8988T (cell line): ENCODE results near the gene DZIP1L.
A peak's percentile ranks its signal among the peaks of the same experiment; 100 is the strongest.
"Not testable (repeated sequence)": the region's sequence is repeated elsewhere in the genome, so short reads cannot be mapped to it uniquely, and the experiment has no call there.

Experiments
- DNase-seq: peaks from one replicate; pipeline ENCODE4 v3.0.0; 2011

DZIP1L gene, protein sequence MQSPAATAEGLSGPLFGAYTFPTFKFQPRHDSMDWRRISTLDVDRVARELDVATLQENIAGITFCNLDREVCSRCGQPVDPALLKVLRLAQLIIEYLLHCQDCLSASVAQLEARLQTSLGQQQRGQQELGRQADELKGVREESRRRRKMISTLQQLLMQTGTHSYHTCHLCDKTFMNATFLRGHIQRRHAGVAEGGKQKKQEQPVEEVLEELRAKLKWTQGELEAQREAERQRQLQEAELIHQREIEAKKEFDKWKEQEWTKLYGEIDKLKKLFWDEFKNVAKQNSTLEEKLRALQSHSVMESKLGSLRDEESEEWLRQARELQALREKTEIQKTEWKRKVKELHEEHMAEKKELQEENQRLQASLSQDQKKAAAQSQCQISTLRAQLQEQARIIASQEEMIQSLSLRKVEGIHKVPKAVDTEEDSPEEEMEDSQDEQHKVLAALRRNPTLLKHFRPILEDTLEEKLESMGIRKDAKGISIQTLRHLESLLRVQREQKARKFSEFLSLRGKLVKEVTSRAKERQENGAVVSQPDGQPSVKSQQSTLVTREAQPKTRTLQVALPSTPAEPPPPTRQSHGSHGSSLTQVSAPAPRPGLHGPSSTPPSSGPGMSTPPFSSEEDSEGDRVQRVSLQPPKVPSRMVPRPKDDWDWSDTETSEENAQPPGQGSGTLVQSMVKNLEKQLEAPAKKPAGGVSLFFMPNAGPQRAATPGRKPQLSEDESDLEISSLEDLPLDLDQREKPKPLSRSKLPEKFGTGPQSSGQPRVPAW

GRCh38 chr3:138114988-138115971, at the start of gene DZIP1L:
Gene DZIP1L, minus strand, starts transcription at chr3:138115608. Its CDS starts 11,637 bp downstream, at chr3:138103971.
- DNase-seq: peak; percentile 56

- DNase-seq: no peak
These were observed 49.7 kb upstream of the DZIP1L start for GRCh38 chr3:138165061-138165460.

DNA sequence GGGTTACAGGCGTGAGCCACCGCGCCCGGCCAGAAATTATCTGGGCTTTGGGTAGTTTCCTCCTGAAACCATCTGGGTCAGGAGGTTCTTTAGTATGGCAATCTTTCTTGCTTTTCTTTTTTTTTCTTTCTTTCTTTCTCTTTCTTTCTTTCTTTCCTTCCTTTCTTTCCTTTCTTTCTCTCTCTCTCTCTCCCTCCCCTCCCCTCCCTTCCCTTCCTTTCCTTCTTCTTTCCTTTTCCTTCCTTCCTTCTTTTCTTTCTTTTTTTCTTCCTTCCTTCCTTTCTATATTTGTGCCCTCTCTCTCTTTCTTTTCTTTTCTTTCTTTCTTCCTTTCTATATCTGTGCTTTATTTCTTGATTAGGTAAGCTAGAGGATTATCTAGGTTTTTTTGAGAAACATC, 42.3 kb upstream of the DZIP1L start:
- no peak for DNase-seq

- DNase-seq: no peak
These were observed 39.1 kb upstream of the DZIP1L start for GRCh38 chr3:138154534-138154933.

- no peak for DNase-seq
These were observed 33.1 kb upstream of the DZIP1L start for GRCh38 chr3:138148503-138148902.

- not testable (repeated sequence) for DNase-seq
These were observed 26.8 kb upstream of the DZIP1L start for GRCh38 chr3:138142181-138142580.

- DNase-seq: no peak
These were observed 25.5 kb upstream of the DZIP1L start for GRCh38 chr3:138140940-138141339.

DNA sequence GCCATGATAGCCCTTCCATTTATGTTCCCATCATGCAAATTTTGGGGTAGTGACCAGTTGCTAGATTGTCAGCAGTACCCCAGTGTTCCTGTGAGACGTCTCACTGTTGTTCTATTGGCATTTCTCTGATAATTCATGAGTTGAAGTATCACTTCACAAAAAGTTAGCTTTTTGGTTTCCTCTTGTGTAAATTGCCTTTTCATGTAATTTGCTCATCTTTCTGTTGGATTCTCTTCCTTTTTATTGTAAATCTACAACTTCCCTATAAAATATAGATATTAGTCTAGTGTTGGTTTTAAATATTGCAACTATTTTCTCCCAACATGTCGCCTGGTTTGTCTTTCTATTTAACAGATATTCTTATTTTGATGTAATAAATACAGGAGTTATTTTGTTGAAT, 24.3 kb upstream of the DZIP1L start:
- no peak for DNase-seq

GRCh38 chr3:138137861-138138260, 22.5 kb upstream of the DZIP1L start:
- DNase-seq: no peak

DNA sequence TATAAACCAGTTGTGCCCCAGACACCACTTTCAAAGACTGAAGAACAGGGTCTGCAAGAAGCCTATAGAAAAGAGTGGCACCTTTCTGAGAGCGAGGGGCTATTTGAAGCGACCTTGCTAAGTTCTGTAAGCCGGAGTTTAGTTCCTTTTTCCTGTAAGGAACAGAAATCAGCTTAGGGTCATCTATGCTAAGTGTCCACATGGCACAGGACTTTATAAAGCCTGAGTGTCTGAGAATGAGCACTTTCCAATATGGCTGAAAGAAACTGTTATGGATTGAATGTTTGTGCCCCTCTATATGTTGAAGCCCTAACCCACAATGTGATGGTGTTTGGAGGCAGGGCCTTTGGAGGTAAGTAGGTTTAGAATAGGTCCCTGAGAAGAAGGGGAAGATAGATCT, 20.8 kb upstream of the DZIP1L start:
- no peak for DNase-seq

GRCh38 chr3:138135833-138136194, 20.4 kb upstream of the DZIP1L start:
- DNase-seq: no peak

GRCh38 chr3:138135146-138135832, 19.9 kb upstream of the DZIP1L start:
- DNase-seq: no peak

- no peak for DNase-seq
These were observed 16.8 kb upstream of the DZIP1L start, which contains the start of gene A4GNT for GRCh38 chr3:138132239-138132638. Gene A4GNT, minus strand, starts transcription at chr3:138132390. Its CDS starts 1,134 bp downstream, at chr3:138131256.

GRCh38 chr3:138127636-138128365, 12.4 kb upstream of the DZIP1L start:
- no peak for DNase-seq

GRCh38 chr3:138125548-138126221, 10.3 kb upstream of the DZIP1L start:
- DNase-seq: no peak

DNA sequence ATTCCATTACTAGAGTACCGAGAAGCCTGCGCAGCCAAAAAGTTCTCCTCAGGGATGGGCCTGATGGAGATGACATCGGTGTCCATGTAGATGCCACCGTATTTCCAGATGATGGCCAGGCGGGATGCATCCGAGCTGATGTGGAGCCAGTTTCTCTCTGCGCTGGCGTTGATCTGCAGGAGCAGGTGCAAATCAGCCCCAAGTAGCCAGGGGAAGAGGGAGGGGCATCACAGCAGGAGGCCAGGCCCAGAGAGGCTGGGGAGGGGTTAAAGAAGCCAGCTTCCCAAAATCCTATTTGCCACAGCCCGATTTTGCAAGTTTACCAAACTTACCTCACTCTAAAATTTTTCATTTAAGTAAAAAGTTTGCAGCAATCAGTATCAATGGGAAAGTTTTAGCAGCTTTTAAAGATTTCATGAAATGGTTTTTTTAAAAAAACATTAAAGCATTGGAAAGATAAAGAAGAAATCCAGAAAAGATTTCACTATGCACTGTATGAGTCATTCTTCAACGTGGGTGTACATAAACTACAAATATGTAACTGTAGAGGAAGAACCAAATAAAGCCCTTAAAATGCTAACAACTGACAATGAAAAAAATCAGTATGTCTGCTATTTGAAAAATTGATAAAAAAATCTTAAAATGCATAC, 9.4 kb upstream of the DZIP1L start:
- DNase-seq: no peak

GRCh38 chr3:138124188-138124587, 8.8 kb upstream of the DZIP1L start:
- DNase-seq: no peak

GRCh38 chr3:138119423-138119766, 4.0 kb upstream of the DZIP1L start:
- DNase-seq: no peak

DNA sequence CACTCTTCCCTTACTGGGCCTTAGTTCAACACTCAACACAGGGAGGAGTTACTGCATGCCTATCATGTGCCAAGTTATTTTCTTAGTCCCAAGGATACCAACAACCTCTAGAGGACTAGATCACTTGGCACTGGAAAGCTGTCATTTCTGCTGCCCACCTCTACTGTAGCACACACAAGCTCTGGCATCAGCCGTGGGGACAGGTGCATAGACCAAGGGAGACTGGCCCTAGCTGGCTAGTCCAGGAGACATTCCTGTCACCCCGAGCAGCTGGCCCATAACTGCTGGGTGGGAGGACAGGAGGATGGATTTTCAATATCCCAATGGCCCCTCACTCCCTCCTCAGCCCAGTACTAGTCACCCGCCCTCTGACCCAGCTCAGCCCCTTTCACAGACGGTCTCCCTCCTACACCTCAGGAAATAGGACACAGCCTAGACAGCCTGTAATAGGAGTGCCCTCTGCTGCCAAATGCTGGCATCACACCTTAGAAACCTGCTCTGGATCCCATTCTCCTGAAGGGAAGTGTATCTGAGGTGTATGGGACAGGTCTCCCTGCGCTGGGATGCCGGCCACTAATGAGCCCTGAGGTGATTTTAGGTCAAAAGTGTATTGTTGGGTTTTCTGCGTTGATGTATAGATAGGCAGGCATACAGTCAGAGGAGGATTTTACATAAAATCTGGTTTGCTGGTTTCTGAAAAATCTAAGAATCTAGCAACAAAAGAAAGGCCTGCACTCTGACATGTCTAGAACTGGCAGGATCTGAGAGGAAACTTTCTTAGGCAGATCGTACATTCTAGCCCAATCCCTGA, 3.4 kb upstream of the DZIP1L start:
- DNase-seq: peak; percentile 62
